ENCODE results near the gene GIT1. TPM values are rescaled to one million over a fixed set of nuclear protein-coding genes. Genes with fewer than 3 reads are reported as not detected.

Gene GIT1
- total and polyA plus RNA-seq, 2 of the 13 experiments (the other 11 are each of a cell fraction or from before 2014, with no cell fraction given): 14.2 to 30.8 TPM

DNA sequence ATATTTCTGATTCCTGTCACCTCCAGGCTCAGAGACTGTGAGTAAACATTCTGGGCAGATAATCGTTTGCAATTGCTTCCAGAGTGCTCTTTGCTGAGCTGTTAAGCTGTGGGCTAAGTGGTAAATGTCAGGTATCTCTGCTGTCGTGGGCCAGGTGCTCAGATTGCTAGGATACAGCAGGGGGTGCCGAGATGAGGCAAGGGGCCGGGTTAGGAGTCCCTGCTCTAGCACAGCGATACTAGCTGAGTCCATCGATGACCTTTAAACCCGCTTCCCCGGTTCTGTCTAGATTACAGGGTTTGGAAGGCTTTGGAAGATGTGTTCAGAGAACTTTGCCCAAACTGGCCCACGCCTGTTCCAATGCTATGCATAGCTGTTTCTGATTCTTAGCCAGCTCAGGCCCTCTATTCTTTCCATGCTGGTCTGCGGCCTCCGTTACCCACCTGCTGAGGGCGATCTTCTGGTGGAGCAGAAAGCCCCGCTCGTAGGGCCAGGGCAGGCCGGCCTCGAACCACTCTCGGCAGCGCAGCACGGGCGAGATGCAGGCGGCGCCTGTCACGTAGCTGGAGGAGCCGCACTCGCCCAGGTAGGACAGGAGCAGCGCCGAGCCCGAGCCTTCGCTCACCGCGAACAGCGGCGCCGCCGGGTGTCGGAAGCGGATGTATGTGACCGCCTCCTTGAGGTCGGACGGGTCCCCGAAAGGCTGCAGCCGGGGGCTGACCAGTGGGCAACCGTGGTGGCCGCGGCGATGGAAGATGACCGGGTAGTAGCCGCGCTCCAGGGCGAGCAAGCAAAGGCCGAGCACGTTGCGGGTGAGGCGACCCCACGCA lies 23.6 kb downstream of the GIT1 start (continued):
- TF ChIP-seq, protein P1, sequence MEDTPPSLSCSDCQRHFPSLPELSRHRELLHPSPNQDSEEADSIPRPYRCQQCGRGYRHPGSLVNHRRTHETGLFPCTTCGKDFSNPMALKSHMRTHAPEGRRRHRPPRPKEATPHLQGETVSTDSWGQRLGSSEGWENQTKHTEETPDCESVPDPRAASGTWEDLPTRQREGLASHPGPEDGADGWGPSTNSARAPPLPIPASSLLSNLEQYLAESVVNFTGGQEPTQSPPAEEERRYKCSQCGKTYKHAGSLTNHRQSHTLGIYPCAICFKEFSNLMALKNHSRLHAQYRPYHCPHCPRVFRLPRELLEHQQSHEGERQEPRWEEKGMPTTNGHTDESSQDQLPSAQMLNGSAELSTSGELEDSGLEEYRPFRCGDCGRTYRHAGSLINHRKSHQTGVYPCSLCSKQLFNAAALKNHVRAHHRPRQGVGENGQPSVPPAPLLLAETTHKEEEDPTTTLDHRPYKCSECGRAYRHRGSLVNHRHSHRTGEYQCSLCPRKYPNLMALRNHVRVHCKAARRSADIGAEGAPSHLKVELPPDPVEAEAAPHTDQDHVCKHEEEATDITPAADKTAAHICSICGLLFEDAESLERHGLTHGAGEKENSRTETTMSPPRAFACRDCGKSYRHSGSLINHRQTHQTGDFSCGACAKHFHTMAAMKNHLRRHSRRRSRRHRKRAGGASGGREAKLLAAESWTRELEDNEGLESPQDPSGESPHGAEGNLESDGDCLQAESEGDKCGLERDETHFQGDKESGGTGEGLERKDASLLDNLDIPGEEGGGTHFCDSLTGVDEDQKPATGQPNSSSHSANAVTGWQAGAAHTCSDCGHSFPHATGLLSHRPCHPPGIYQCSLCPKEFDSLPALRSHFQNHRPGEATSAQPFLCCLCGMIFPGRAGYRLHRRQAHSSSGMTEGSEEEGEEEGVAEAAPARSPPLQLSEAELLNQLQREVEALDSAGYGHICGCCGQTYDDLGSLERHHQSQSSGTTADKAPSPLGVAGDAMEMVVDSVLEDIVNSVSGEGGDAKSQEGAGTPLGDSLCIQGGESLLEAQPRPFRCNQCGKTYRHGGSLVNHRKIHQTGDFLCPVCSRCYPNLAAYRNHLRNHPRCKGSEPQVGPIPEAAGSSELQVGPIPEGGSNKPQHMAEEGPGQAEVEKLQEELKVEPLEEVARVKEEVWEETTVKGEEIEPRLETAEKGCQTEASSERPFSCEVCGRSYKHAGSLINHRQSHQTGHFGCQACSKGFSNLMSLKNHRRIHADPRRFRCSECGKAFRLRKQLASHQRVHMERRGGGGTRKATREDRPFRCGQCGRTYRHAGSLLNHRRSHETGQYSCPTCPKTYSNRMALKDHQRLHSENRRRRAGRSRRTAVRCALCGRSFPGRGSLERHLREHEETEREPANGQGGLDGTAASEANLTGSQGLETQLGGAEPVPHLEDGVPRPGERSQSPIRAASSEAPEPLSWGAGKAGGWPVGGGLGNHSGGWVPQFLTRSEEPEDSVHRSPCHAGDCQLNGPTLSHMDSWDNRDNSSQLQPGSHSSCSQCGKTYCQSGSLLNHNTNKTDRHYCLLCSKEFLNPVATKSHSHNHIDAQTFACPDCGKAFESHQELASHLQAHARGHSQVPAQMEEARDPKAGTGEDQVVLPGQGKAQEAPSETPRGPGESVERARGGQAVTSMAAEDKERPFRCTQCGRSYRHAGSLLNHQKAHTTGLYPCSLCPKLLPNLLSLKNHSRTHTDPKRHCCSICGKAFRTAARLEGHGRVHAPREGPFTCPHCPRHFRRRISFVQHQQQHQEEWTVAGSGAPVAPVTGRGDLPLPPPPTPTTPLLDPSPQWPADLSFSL (CRISPR knock-in tag; IDR thresholded peaks at IDR 0.05): no peak
- TF ChIP-seq ASH2L (IDR thresholded peaks at IDR 0.05; ENCODE audit: insufficient read length, low read depth, low read length) (peak; percentile 9), ZNF570 (CRISPR knock-in tag; IDR thresholded peaks at IDR 0.05; ENCODE audit: borderline replicate concordance) (no peak), NPAS2 (CRISPR knock-in tag; IDR thresholded peaks at IDR 0.05; ENCODE audit: borderline replicate concordance) (no peak), ZNF790 (CRISPR knock-in tag; IDR thresholded peaks at IDR 0.05; ENCODE audit: borderline replicate concordance) (peak; percentile 83; the same call in 1 of the 2 replicates), CREB1 (IDR thresholded peaks at IDR 0.05) (no peak), CREB1 (CRISPR knock-in tag; IDR thresholded peaks at IDR 0.05) (no peak), MLLT10 (CRISPR knock-in tag; IDR thresholded peaks at IDR 0.05) (no peak), SNRNP70 (IDR thresholded peaks at IDR 0.05; ENCODE audit: low read depth, low read length) (no peak), RCOR2 (CRISPR knock-in tag; IDR thresholded peaks at IDR 0.05) (0 out of 2 replicates have a peak, but pooled peaks have one; percentile 44), PPARG (CRISPR knock-in tag; conservative IDR thresholded peaks at IDR 0.05) (no peak), ZNF703 (CRISPR knock-in tag; IDR thresholded peaks at IDR 0.05; ENCODE audit: borderline replicate concordance) (no peak; the same call in 1 of the 2 replicates), SP4 (CRISPR knock-in tag; IDR thresholded peaks at IDR 0.05) (no peak; the same call in 1 of the 2 replicates), AKAP8 (CRISPR knock-in tag; IDR thresholded peaks at IDR 0.05) (no peak), ZNF569 (CRISPR knock-in tag; IDR thresholded peaks at IDR 0.05; ENCODE audit: borderline replicate concordance) (no peak), ZSCAN25 (CRISPR knock-in tag; IDR thresholded peaks at IDR 0.05) (0 out of 2 replicates have a peak, but pooled peaks have one; percentile 52), ZNF234 (CRISPR knock-in tag; conservative IDR thresholded peaks at IDR 0.05) (no peak)
- TF ChIP-seq, protein P2, sequence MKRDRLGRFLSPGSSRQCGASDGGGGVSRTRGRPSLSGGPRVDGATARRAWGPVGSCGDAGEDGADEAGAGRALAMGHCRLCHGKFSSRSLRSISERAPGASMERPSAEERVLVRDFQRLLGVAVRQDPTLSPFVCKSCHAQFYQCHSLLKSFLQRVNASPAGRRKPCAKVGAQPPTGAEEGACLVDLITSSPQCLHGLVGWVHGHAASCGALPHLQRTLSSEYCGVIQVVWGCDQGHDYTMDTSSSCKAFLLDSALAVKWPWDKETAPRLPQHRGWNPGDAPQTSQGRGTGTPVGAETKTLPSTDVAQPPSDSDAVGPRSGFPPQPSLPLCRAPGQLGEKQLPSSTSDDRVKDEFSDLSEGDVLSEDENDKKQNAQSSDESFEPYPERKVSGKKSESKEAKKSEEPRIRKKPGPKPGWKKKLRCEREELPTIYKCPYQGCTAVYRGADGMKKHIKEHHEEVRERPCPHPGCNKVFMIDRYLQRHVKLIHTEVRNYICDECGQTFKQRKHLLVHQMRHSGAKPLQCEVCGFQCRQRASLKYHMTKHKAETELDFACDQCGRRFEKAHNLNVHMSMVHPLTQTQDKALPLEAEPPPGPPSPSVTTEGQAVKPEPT (CRISPR knock-in tag; IDR thresholded peaks at IDR 0.05; ENCODE audit: low read depth): no peak; the same call in 1 of the 2 replicates
- TF ChIP-seq, protein P3, sequence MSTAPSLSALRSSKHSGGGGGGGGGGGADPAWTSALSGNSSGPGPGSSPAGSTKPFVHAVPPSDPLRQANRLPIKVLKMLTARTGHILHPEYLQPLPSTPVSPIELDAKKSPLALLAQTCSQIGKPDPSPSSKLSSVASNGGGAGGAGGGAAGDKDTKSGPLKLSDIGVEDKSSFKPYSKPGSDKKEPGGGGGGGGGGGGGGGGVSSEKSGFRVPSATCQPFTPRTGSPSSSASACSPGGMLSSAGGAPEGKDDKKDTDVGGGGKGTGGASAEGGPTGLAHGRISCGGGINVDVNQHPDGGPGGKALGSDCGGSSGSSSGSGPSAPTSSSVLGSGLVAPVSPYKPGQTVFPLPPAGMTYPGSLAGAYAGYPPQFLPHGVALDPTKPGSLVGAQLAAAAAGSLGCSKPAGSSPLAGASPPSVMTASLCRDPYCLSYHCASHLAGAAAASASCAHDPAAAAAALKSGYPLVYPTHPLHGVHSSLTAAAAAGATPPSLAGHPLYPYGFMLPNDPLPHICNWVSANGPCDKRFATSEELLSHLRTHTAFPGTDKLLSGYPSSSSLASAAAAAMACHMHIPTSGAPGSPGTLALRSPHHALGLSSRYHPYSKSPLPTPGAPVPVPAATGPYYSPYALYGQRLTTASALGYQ (CRISPR knock-in tag; IDR thresholded peaks at IDR 0.05): no peak
